ENCODE measurements around the gene EEF1A2. TPM values are rescaled to one million over a fixed set of nuclear protein-coding genes. Genes with fewer than 3 reads are reported as not detected.

The EEF1A2 gene
- total RNA-seq, 1 donor from 2014 or later = 37.6 TPM

DNA sequence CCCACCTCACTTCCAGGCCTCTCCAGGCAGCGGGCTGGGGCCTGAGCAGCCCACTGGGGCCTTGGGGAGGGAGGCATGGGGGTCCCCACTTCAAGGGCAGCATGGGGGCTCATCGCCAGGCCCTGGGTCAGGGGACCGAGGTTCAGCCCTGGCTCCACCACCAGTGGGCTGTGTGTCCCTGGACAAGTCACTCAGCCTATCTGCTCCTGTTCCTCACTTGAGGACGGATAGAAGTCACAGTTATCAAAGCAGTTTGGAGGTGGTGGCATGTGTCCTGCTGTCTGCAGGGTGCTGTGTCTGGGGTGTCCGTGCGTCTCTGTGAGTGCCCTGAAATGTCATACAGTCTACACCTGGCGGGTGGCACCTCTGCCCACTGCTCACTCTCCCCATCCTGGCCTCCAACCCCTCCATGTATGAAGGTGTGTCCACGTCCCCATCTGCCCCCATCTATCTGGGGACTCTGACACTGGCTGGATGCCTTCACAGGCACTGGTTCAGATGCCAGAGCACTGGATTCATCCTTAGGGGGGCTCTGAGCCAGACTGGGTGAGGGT is 3.6 kb downstream of the EEF1A2 start:
- Histone ChIP-seq H3K4me3 (ENCODE audit: insufficient read depth, low read depth, low read length) (no peak overlapping the region), H3K4me1 (ENCODE audit: insufficient read depth, low read length) (no peaks in the 10 kb centered on the region), H3K27ac (ENCODE audit: low read depth, low read length) (no peak overlapping the region), H3K36me3 (ENCODE audit: insufficient read depth, low read length) (no peaks in the 10 kb centered on the region), H3K4me2 (ENCODE audit: low read length) (no peak overlapping the region), H3K79me2 (ENCODE audit: insufficient read depth, low read length) (no peaks in the 10 kb centered on the region), H4K20me1 (ENCODE audit: insufficient read depth, low read length) (no peaks in the 10 kb centered on the region), H2AFZ (ENCODE audit: low read depth, low read length) (no peak overlapping the region), H3K9me3 (ENCODE audit: insufficient read depth, low read depth, low read length) (no peaks in the 10 kb centered on the region), H3K27me3 (ENCODE audit: insufficient read depth, low read length) (peaks cover 2% of the 10 kb centered on the region), H3K9ac (ENCODE audit: low read length) (no peak overlapping the region)
- TF ChIP-seq, protein P1, sequence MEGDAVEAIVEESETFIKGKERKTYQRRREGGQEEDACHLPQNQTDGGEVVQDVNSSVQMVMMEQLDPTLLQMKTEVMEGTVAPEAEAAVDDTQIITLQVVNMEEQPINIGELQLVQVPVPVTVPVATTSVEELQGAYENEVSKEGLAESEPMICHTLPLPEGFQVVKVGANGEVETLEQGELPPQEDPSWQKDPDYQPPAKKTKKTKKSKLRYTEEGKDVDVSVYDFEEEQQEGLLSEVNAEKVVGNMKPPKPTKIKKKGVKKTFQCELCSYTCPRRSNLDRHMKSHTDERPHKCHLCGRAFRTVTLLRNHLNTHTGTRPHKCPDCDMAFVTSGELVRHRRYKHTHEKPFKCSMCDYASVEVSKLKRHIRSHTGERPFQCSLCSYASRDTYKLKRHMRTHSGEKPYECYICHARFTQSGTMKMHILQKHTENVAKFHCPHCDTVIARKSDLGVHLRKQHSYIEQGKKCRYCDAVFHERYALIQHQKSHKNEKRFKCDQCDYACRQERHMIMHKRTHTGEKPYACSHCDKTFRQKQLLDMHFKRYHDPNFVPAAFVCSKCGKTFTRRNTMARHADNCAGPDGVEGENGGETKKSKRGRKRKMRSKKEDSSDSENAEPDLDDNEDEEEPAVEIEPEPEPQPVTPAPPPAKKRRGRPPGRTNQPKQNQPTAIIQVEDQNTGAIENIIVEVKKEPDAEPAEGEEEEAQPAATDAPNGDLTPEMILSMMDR (IDR thresholded peaks at IDR 0.05; ENCODE audit: insufficient read depth, low read depth, low read length) = no peak
- TF ChIP-seq EZH2 (IDR thresholded peaks at IDR 0.05; ENCODE audit: insufficient read depth, low read length) = no peak
- Mint-ChIP-seq H3K4me1 (ENCODE audit: low read depth, unreplicated experiment) (no peaks in the 10 kb centered on the region), H3K4me3 (ENCODE audit: unreplicated experiment) (no peak overlapping the region), H3K27me3 (ENCODE audit: low read depth, unreplicated experiment) (peaks cover 6% of the 10 kb centered on the region), H3K9me3 (ENCODE audit: unreplicated experiment) (peaks cover 5% of the 10 kb centered on the region), H3K27ac (ENCODE audit: unreplicated experiment) (no peak overlapping the region), H3K36me3 (ENCODE audit: low read depth, unreplicated experiment) (peaks cover 2% of the 10 kb centered on the region)
- no peak for DNase-seq (ENCODE audit: low read depth)
- no peak for FAIRE-seq

DNA sequence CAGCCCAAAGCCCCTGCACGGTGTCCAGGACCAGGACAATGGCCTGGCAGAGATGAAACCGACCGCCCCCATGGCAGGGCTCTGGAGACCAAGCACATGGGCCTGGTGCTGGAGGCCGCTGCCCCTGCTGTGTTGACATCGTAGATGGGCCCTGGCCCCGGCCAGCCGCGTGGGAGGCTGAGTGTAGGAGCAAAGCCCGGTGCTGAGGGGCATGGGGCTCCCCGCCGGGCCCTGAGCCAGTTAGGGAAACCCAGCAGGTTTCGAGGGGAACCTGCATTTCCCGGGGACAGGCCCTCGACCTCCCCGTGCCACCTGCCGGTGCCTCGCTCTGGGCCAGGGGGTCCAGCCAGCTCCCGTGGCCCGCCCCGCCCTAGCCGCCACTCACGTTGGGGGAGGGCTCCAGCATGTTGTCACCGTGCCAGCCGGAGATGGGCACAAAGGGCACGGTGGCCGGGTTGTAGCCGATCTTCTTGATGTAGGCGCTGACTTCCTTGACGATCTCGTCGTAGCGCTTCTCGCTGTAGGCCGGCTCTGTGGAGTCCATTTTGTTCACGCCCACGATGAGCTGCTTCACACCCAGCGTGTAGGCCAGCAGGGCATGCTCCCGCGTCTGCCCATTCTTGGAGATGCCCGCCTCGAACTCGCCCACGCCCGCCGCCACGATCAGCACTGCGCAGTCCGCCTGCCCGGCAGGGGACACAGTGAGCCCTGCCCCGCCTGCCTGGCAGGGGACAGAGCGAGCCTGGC is 4.3 kb downstream of the EEF1A2 start:
- Histone ChIP-seq H3K9ac (ENCODE audit: low read length) (no peak overlapping the region), H4K20me1 (ENCODE audit: insufficient read depth, low read length) (no peaks in the 10 kb centered on the region), H3K4me1 (ENCODE audit: insufficient read depth, low read length) (no peaks in the 10 kb centered on the region), H3K27me3 (ENCODE audit: insufficient read depth, low read length) (peaks cover 2% of the 10 kb centered on the region), H3K4me3 (ENCODE audit: insufficient read depth, low read depth, low read length) (no peak overlapping the region), H3K4me2 (ENCODE audit: low read length) (no peak overlapping the region), H3K9me3 (ENCODE audit: insufficient read depth, low read depth, low read length) (no peaks in the 10 kb centered on the region), H3K79me2 (ENCODE audit: insufficient read depth, low read length) (no peaks in the 10 kb centered on the region), H3K27ac (ENCODE audit: low read depth, low read length) (no peak overlapping the region), H3K36me3 (ENCODE audit: insufficient read depth, low read length) (no peaks in the 10 kb centered on the region), H2AFZ (ENCODE audit: low read depth, low read length) (no peak overlapping the region)
- Mint-ChIP-seq H3K27ac (ENCODE audit: unreplicated experiment) (no peak overlapping the region), H3K4me1 (ENCODE audit: low read depth, unreplicated experiment) (no peaks in the 10 kb centered on the region), H3K4me3 (ENCODE audit: unreplicated experiment) (no peak overlapping the region), H3K36me3 (ENCODE audit: low read depth, unreplicated experiment) (peaks cover 2% of the 10 kb centered on the region), H3K27me3 (ENCODE audit: low read depth, unreplicated experiment) (peaks cover 8% of the 10 kb centered on the region), H3K9me3 (ENCODE audit: unreplicated experiment) (peaks cover 5% of the 10 kb centered on the region)
- DNase-seq (ENCODE audit: low read depth) (no peak), FAIRE-seq (no peak)
- TF ChIP-seq, protein P1 (IDR thresholded peaks at IDR 0.05; ENCODE audit: insufficient read depth, low read depth, low read length) = no peak
- TF ChIP-seq EZH2 (IDR thresholded peaks at IDR 0.05; ENCODE audit: insufficient read depth, low read length) = no peak

DNA sequence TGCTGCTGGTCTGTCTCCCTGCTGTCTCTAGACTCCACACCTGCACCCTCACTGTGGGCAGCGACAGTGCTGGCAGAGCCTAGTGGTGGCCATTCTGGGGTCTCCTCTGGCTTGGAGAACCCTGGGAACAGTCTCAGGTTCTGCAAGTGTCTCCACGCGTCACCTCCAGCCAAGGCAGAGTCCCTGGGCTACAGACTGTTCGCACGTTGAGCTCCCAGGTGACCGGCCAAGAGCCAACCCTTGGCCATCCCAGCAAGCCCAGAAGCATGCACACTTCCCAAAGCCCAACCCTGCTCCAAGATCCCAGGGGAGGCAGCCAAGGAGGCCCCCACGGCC is 4.8 kb downstream of the EEF1A2 start:
- H3K4me1 Mint-ChIP-seq (ENCODE audit: low read depth, unreplicated experiment) = no peaks in the 10 kb centered on the region
- H3K36me3 Mint-ChIP-seq (ENCODE audit: low read depth, unreplicated experiment) = peaks cover 2% of the 10 kb centered on the region
- Histone ChIP-seq H3K9ac (ENCODE audit: low read length) (no peak overlapping the region), H3K27me3 (ENCODE audit: insufficient read depth, low read length) (peaks cover 2% of the 10 kb centered on the region), H3K9me3 (ENCODE audit: insufficient read depth, low read depth, low read length) (no peaks in the 10 kb centered on the region), H3K4me2 (ENCODE audit: low read length) (no peak overlapping the region), H2AFZ (ENCODE audit: low read depth, low read length) (no peak overlapping the region), H3K27ac (ENCODE audit: low read depth, low read length) (no peak overlapping the region), H3K4me1 (ENCODE audit: insufficient read depth, low read length) (no peaks in the 10 kb centered on the region), H3K36me3 (ENCODE audit: insufficient read depth, low read length) (no peaks in the 10 kb centered on the region), H3K4me3 (ENCODE audit: insufficient read depth, low read depth, low read length) (no peak overlapping the region), H3K79me2 (ENCODE audit: insufficient read depth, low read length) (no peaks in the 10 kb centered on the region), H4K20me1 (ENCODE audit: insufficient read depth, low read length) (no peaks in the 10 kb centered on the region)
- H3K4me3 Mint-ChIP-seq (ENCODE audit: unreplicated experiment) = no peak overlapping the region
- TF ChIP-seq, protein P1 (IDR thresholded peaks at IDR 0.05; ENCODE audit: insufficient read depth, low read depth, low read length) = no peak
- DNase-seq (ENCODE audit: low read depth) (no peak), FAIRE-seq (no peak)
- peaks cover 13% of the 10 kb centered on the region for H3K27me3 Mint-ChIP-seq (ENCODE audit: low read depth, unreplicated experiment)
- H3K27ac Mint-ChIP-seq (ENCODE audit: unreplicated experiment) = no peak overlapping the region
- H3K9me3 Mint-ChIP-seq (ENCODE audit: unreplicated experiment) = peaks cover 5% of the 10 kb centered on the region

Measured in astrocyte (in vitro differentiated cells and primary cell).